ES-I3 (cell line): ENCODE measurements around the gene EMC10.
A peak's percentile ranks its signal among the peaks of the same experiment; 100 is the strongest.

Experiments used
- H3K36me3 ChIP-seq: 2 replicates; pipeline ENCODE4 v1.6.1; 2013; ENCODE audit warnings: mild to moderate bottlenecking, low read length, control low read depth, moderate library complexity; ENCODE audit not compliant: insufficient read depth
- H3K4me1 ChIP-seq: 2 replicates; pipeline ENCODE4 v1.6.1; 2013; ENCODE audit warnings: mild to moderate bottlenecking, control low read depth, low read length; ENCODE audit not compliant: insufficient read depth
- H3K9ac ChIP-seq: 2 replicates; pipeline ENCODE4 v1.6.1; 2013; ENCODE audit warnings: low read depth, mild to moderate bottlenecking, low read length, moderate library complexity
- H3K9me3 ChIP-seq: 2 replicates; pipeline ENCODE4 v1.6.1; 2013; ENCODE audit warnings: mild to moderate bottlenecking, low read length, moderate library complexity; ENCODE audit not compliant: control insufficient read depth, insufficient read depth

EMC10 gene

GRCh38 chr19:50492303-50493052, 16.2 kb downstream of the EMC10 start:
- Histone ChIP-seq H3K9ac (peak overlapping the region; percentile 16; the same call in 1 of the 2 replicates), H3K9me3 (no peaks in the 10 kb centered on the region), H3K4me1 (peaks cover 8% of the 10 kb centered on the region), H3K36me3 (no peaks in the 10 kb centered on the region)

- no peaks in the 10 kb centered on the region for H3K36me3 ChIP-seq
- no peaks in the 10 kb centered on the region for H3K9me3 ChIP-seq
- H3K9ac ChIP-seq = no peak overlapping the region
- H3K4me1 ChIP-seq = peaks cover 8% of the 10 kb centered on the region
Observed at GRCh38 chr19:50493171-50493570, 16.9 kb downstream of the EMC10 start.

- peaks cover 8% of the 10 kb centered on the region for H3K4me1 ChIP-seq
- H3K9ac ChIP-seq = no peak overlapping the region
- no peaks in the 10 kb centered on the region for H3K36me3 ChIP-seq
- H3K9me3 ChIP-seq = no peaks in the 10 kb centered on the region
Observed at GRCh38 chr19:50494186-50495019, 18.1 kb downstream of the EMC10 start.

- Histone ChIP-seq H3K9ac (no peak overlapping the region), H3K9me3 (no peaks in the 10 kb centered on the region), H3K4me1 (peaks cover 8% of the 10 kb centered on the region), H3K36me3 (no peaks in the 10 kb centered on the region)
Observed at GRCh38 chr19:50495020-50495531, 18.8 kb downstream of the EMC10 start.

GRCh38 chr19:50496189-50497021, 20.1 kb downstream of the EMC10 start:
- H3K9me3 ChIP-seq = no peaks in the 10 kb centered on the region
- no peak overlapping the region for H3K9ac ChIP-seq
- H3K4me1 ChIP-seq = peaks cover 13% of the 10 kb centered on the region

GRCh38 chr19:50497022-50497405, 20.7 kb downstream of the EMC10 start:
- no peaks in the 10 kb centered on the region for H3K9me3 ChIP-seq

More at GRCh38 chr19:50496189-50497021, 20.1 kb downstream of the EMC10 start:
- no peaks in the 10 kb centered on the region for H3K36me3 ChIP-seq

GRCh38 chr19:50498219-50499056, 22.1 kb downstream of the EMC10 start:
- Histone ChIP-seq H3K9ac (no peak overlapping the region), H3K36me3 (no peaks in the 10 kb centered on the region), H3K9me3 (no peaks in the 10 kb centered on the region), H3K4me1 (peaks cover 10% of the 10 kb centered on the region; the same call in 1 of the 2 replicates)

More at GRCh38 chr19:50497022-50497405, 20.7 kb downstream of the EMC10 start:
- Histone ChIP-seq H3K4me1 (peaks cover 10% of the 10 kb centered on the region; the same call in 1 of the 2 replicates), H3K9ac (no peak overlapping the region), H3K36me3 (no peaks in the 10 kb centered on the region)

GRCh38 chr19:50500060-50500752, 23.9 kb downstream of the EMC10 start:
- H3K36me3 ChIP-seq = no peaks in the 10 kb centered on the region
- H3K9me3 ChIP-seq = no peaks in the 10 kb centered on the region
- peak overlapping the region; percentile 42 for H3K9ac ChIP-seq
- peaks cover 10% of the 10 kb centered on the region; the same call in 1 of the 2 replicates for H3K4me1 ChIP-seq

GRCh38 chr19:50500753-50501151, 24.4 kb downstream of the EMC10 start:
- Histone ChIP-seq H3K4me1 (peaks cover 10% of the 10 kb centered on the region; the same call in 1 of the 2 replicates), H3K36me3 (no peaks in the 10 kb centered on the region), H3K9ac (no peak overlapping the region), H3K9me3 (no peaks in the 10 kb centered on the region)

GRCh38 chr19:50501186-50501567, 24.9 kb downstream of the EMC10 start:
- peaks cover 10% of the 10 kb centered on the region; the same call in 1 of the 2 replicates for H3K4me1 ChIP-seq
- no peaks in the 10 kb centered on the region for H3K9me3 ChIP-seq
- H3K9ac ChIP-seq = no peak overlapping the region
- H3K36me3 ChIP-seq = no peaks in the 10 kb centered on the region

GRCh38 chr19:50501568-50502475, 25.5 kb downstream of the EMC10 start:
- no peaks in the 10 kb centered on the region for H3K36me3 ChIP-seq
- peaks cover 10% of the 10 kb centered on the region; the same call in 1 of the 2 replicates for H3K4me1 ChIP-seq
- no peaks in the 10 kb centered on the region for H3K9me3 ChIP-seq
- no peak overlapping the region for H3K9ac ChIP-seq
